ENCODE data around the gene ABL2.

The ABL2 gene

DNA sequence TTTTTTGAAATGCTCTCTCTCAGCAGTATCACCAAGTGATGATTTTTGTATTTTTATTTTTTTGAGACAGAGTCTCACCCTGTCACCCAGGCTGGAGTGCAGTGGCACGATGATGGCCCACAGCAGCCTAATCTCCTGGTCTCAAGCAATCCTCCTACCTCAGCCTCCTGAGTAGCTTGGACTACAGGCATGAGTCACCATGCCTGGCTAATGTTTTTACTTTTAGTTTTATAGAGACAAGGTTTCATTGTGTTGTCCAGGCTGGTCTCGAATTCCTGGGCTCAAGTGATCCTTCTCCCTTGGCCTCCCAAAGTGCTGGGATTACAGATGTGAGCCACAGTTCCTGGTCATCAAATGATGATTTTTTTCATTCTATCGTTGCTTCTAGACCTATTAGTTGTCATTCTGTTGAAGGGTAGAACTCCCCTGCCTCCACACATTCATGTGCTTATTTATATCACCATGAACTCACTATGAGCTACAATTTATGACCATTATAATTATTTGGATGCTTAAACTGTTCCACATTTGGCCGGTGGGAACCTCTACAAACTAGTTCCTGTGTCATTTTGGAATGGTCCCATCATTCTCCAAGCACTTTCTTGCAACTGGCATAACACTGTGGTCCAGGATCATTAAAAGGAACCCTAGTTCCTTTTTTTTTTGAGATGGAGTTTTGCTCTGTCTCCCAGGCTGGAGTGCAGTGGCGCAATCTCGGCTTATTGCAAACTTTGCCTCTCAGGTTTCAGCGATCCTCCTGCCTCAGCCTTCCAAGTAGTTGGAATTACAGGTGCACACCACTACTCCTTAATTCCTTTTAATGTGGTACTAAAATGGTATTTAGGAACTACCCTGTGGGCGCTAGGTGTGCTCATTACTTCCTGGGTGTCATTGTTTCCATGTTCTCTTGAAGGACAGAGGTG, 167.9 kb downstream of the ABL2 start:
- peak in 1 of 2 experiments; percentile 51 for DNase-seq
- TF ChIP-seq POLR2A (IDR thresholded peaks at IDR 0.05; ENCODE audit: low read length) (no peak), GATA1 (IDR thresholded peaks at IDR 0.05; ENCODE audit: low read depth, low read length) (no peak)

DNA sequence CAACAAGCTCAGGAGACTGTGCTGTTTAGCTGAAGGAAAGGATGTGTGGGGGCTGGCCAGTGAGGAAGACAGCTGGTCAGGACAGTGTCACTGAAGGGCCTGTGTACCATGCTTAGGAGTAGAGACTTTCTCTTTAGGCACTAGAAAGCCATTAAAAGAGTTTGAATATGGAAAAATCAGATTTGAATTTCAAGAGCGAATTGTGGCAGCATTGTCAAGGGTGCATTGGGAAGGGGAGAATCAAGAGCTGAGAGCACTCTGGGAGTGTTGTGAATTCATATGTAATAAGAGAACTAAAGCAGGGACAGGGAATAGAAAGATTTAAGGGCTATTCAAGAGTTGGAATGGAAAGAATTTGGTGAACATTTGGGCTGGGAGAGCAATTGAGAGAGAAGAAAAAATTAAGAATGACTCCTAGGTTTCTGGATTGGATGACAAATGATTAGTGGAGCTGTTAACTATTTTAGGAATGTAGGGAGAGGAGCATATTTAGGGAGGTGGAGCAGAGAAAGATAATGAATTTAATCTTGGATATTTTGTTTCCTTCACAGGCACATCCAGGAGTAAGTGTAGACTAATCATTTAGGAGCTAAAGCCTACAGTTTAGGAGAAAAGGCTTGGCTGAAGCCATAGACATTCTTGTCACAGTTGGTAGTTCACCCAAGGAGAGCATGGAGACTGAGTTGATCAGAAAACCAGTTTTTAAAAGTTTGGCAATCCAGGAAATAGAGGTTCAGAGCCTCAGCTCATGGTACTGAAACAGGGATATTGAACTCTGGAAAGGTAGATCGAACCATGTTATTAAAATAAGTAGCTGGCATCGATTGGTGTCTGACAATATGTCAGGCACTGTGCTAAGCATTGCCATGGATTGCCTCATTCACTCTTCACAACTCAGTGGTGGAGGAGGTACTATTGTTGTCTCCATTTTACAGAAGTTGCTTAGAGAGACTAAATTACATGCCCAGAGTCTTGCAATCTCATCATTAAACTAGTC, 170.7 kb downstream of the ABL2 start:
- DNase-seq, result peak in 1 of 2 experiments; percentile 58
- TF ChIP-seq GATA1 (IDR thresholded peaks at IDR 0.05; ENCODE audit: low read depth, low read length), result no peak

DNA sequence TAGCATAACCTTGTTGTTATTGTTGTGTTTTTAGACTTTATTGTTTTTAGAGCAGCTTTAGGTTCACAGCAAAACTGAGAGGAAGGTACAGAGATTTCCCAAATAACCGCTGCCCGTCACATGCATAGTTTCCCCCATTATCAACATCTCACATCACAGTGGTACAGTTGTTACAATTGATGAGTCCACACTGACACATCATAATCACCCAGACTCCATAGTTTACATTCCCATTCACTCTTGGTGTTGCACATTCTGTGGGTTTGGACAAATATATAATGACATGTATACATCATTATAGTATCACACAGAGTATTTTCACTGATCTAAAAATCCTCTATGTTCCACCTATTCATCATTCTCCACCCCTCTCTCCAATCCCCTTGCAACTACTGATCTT, 173.5 kb downstream of the ABL2 start:
- no peak for TF ChIP-seq GATA1 (IDR thresholded peaks at IDR 0.05; ENCODE audit: low read depth, low read length)
- no peak for TF ChIP-seq POLR2A (IDR thresholded peaks at IDR 0.05; ENCODE audit: low read length)
- no peak for DNase-seq

DNA sequence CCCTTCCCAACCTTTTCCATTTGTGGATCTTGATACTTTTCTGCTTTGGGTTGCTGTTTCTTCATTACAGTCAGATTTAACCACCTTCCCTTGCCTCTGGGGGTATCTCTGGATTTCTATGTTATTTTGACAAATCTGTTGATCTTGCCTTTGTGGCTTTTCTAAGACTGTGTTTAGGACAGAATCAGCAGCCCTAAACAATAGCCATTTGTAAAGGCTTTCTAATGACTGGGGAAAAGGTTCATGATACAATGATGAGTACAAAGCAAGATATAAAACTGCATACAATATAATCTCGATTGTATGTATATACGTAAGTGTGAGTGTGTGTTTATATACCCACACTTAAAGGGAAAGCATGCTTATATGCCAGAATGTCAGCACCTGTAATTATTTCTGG, 176.0 kb downstream of the ABL2 start:
- TF ChIP-seq POLR2A (IDR thresholded peaks at IDR 0.05; ENCODE audit: low read length), result no peak
- TF ChIP-seq GATA1 (IDR thresholded peaks at IDR 0.05; ENCODE audit: low read depth, low read length), result no peak
- DNase-seq, result no peak

DNA sequence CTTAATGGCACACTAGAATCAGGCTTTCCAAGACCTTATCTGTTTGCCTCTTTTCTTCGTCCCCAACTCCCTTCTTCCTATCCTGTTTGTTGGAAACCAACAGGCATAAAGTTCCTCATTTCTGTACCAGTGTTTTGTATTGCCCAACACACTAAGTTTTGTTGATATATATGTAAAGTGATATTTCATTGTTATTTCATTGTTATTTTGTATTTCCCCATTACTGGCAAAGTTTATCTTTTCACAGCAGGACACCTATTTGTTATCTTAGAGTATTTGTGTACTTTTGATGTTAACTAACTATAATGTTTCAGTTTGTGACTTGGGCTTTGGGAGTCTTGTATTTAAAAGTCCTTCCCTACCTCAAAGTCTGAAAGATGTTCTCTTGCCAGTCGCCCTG, 176.7 kb downstream of the ABL2 start:
- TF ChIP-seq GATA1 (IDR thresholded peaks at IDR 0.05; ENCODE audit: low read depth, low read length) (no peak), POLR2A (IDR thresholded peaks at IDR 0.05; ENCODE audit: low read length) (no peak)
- DNase-seq, result no peak

Measured in erythroblast (primary cell).